ENCODE data around the gene RAI14.

RAI14 gene

GRCh38 chr5:34765662-34766061 lies 109.5 kb downstream of the RAI14 start:
- no peaks in the 10 kb centered on the region for H3K27me3 ChIP-seq (replicated peaks)
- in situ Hi-C loops (cut with HindIII; ENCODE audit: low pct_ligation_motif_present, low sequenced_read_pairs): no loop called here
- H3K4me3 ChIP-seq (ENCODE audit: low read depth, low read length): no peak overlapping the region
- TF ChIP-seq, protein P1, sequence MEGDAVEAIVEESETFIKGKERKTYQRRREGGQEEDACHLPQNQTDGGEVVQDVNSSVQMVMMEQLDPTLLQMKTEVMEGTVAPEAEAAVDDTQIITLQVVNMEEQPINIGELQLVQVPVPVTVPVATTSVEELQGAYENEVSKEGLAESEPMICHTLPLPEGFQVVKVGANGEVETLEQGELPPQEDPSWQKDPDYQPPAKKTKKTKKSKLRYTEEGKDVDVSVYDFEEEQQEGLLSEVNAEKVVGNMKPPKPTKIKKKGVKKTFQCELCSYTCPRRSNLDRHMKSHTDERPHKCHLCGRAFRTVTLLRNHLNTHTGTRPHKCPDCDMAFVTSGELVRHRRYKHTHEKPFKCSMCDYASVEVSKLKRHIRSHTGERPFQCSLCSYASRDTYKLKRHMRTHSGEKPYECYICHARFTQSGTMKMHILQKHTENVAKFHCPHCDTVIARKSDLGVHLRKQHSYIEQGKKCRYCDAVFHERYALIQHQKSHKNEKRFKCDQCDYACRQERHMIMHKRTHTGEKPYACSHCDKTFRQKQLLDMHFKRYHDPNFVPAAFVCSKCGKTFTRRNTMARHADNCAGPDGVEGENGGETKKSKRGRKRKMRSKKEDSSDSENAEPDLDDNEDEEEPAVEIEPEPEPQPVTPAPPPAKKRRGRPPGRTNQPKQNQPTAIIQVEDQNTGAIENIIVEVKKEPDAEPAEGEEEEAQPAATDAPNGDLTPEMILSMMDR (IDR thresholded peaks at IDR 0.05; ENCODE audit: low read depth, low read length, missing control alignments): no peak
- no peak for DNase-seq
- peaks cover 64% of the 10 kb centered on the region for H3K36me3 ChIP-seq (replicated peaks)
- no peak overlapping the region for H3K27ac ChIP-seq

DNA sequence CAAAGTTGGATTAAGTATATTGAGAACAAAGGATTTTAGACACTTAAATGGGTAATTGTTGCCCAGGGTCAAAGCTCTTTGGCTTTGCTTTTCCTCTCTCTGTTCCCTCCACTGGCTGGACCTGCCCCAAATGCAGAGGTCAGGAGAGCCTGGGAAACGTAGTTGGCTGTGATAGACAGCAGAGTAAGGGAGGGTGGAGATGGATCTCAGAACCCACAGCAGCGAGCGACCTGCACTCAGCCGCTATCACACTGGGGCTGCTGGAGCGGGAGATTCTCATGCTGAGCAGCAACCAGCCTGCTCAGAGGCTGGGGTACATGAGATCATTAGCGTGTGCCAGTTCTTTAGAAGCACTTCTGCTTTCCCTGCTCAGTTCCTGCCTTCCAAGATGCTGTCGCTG lies 111.1 kb downstream of the RAI14 start:
- TF ChIP-seq, protein P1 (IDR thresholded peaks at IDR 0.05; ENCODE audit: low read depth, low read length, missing control alignments): no peak
- DNase-seq: no peak
- Histone ChIP-seq H3K27ac (no peak overlapping the region), H3K36me3 (replicated peaks) (peaks cover 57% of the 10 kb centered on the region), H3K27me3 (replicated peaks) (no peaks in the 10 kb centered on the region), H3K4me3 (ENCODE audit: low read depth, low read length) (no peak overlapping the region)
- in situ Hi-C loops (cut with HindIII; ENCODE audit: low pct_ligation_motif_present, low sequenced_read_pairs): no loop called here

DNA sequence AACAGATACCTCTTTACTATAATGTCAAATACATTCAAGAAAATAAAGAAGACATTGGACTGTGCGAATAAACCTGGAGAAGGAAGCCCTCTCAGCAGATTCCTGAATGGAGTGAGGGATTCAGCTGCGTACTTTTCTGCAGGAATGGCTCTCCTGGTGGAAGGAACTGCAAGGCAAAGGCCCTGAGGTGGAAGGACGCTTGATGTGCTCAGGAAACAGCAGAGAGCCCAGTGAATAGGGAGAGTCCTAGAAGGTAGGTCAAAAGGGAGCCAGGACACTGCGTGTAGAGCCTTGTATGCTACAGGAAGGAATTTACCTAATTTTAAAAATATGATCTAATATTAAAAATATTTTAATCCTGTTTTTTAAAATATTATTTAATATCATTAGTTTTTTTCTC lies 114.4 kb downstream of the RAI14 start:
- TF ChIP-seq, protein P1 (IDR thresholded peaks at IDR 0.05; ENCODE audit: low read depth, low read length, missing control alignments): no peak
- H3K27ac ChIP-seq: no peak overlapping the region

GRCh38 chr5:34771076-34771475 lies 114.9 kb downstream of the RAI14 start:
- no peak for DNase-seq
- in situ Hi-C loops (cut with HindIII; ENCODE audit: low pct_ligation_motif_present, low sequenced_read_pairs): no loop called here
- no peaks in the 10 kb centered on the region for H3K27me3 ChIP-seq (replicated peaks)
- H3K4me3 ChIP-seq (ENCODE audit: low read depth, low read length): no peak overlapping the region
- peaks cover 34% of the 10 kb centered on the region for H3K36me3 ChIP-seq (replicated peaks)
- TF ChIP-seq, protein P1 (IDR thresholded peaks at IDR 0.05; ENCODE audit: low read depth, low read length, missing control alignments): peak; percentile 22
- H3K27ac ChIP-seq: no peak overlapping the region

More for the DNA sequence above, 114.4 kb downstream of the RAI14 start:
- no peaks in the 10 kb centered on the region for H3K27me3 ChIP-seq (replicated peaks)
- H3K4me3 ChIP-seq (ENCODE audit: low read depth, low read length): no peak overlapping the region
- peaks cover 39% of the 10 kb centered on the region for H3K36me3 ChIP-seq (replicated peaks)
- in situ Hi-C loops (cut with HindIII; ENCODE audit: low pct_ligation_motif_present, low sequenced_read_pairs): no loop called here
- DNase-seq: no peak

DNA sequence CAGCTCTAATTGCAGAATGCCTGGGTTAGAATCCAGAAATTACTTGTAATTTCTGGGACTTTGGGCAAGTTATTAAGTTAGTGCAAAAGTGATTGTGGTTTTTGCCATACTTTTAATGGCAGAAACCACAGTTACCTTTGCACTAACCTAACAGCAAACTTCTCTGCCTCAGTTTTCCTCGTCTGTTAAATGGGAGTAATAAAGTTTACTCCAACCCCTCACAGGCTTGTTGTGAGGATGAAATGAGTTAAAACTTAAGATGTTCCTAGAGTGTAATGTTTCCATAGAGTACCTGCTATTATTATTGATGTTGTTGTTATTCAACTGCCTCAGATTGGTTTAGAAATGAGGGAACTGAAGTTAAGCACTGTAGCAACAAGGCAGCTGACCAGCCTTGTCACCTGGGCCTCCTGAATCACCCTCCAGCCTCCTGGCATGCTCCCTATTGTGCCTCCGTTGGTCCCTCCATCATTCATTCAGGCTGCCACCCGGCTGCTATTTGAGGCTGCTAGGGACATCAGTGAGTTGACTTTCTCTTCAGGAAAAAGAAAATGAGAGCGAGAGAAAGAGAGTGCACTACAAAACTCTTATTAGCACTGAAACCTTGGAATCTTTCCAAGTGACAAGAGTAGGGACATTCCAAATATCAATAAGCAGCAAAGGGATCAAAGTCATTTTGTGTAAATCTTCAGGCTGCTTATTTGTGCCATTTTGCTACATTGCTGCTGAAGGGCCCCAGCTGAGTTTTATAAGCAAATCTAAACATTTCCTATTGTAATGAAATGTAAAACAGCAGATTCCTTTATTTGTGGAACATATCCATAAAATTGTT lies 116.4 kb downstream of the RAI14 start:
- Histone ChIP-seq H3K4me3 (ENCODE audit: low read depth, low read length) (no peak overlapping the region), H3K27ac (no peak overlapping the region), H3K27me3 (replicated peaks) (no peaks in the 10 kb centered on the region), H3K36me3 (replicated peaks) (peaks cover 22% of the 10 kb centered on the region)
- TF ChIP-seq, protein P1 (IDR thresholded peaks at IDR 0.05; ENCODE audit: low read depth, low read length, missing control alignments): no peak
- no peak for DNase-seq
- in situ Hi-C loops (cut with HindIII; ENCODE audit: low pct_ligation_motif_present, low sequenced_read_pairs): no loop called here
